ENCODE results near the gene FAM174B.

The FAM174B gene

DNA sequence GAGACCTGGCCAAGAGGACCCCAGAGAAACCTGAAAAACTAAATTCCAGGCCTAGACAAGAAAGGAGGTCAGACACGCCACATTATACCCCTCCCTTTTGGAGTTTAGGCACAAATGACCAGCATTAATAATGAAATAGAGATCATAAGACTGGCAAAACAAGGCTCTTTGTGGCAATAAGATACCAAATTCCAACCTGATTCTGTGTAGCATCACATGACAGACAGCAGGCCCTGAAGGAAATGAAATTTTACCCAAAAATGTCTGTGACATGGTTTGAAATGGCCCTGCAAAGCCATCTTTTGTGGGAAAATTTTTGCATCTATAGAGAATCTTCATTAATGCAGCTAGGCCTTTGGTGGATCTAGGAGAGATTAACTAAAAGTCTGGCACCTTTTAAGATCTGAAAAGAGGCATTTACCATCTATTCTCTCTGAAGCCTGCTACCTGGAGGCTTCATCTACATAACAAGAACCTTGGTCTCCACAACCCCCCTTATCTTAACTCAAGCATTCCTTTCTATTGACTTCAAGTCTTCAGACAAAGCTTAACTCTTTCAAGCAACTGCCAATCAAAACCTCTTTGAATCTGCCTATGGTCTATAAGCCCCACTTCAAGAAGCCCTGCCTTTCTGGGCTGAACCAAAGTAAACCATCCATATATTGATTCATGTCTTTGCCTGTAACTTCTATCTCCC, 8.0 kb downstream of the FAM174B start:
- Histone ChIP-seq H3K9ac (ENCODE audit: low read length) (no peak overlapping the region), H3F3A (ENCODE audit: insufficient read depth) (no peaks in the 10 kb centered on the region), H3K9me3 (ENCODE audit: insufficient read depth, low read length) (peaks cover 7% of the 10 kb centered on the region; the same call in 1 of the 2 replicates), H3K9me2 (replicated peaks; ENCODE audit: insufficient read depth, low read length) (no peaks in the 10 kb centered on the region), H3K79me2 (ENCODE audit: insufficient read depth, low read length) (no peaks in the 10 kb centered on the region), H3K27me3 (ENCODE audit: low read length) (no peaks in the 10 kb centered on the region), H3K27ac (ENCODE audit: low read depth, low read length) (no peak overlapping the region), H3K4me2 (ENCODE audit: low read depth, low read length, poor library complexity, severe bottlenecking) (no peak overlapping the region), H3K4me3 (ENCODE audit: insufficient read depth, low read length, poor library complexity, severe bottlenecking) (no peak overlapping the region), H2AFZ (ENCODE audit: low read depth, low read length, severe bottlenecking) (no peak overlapping the region), H3K36me3 (ENCODE audit: low read length) (no peaks in the 10 kb centered on the region), H4K20me1 (ENCODE audit: low read depth, low read length) (no peaks in the 10 kb centered on the region)
- TF ChIP-seq, protein P1, sequence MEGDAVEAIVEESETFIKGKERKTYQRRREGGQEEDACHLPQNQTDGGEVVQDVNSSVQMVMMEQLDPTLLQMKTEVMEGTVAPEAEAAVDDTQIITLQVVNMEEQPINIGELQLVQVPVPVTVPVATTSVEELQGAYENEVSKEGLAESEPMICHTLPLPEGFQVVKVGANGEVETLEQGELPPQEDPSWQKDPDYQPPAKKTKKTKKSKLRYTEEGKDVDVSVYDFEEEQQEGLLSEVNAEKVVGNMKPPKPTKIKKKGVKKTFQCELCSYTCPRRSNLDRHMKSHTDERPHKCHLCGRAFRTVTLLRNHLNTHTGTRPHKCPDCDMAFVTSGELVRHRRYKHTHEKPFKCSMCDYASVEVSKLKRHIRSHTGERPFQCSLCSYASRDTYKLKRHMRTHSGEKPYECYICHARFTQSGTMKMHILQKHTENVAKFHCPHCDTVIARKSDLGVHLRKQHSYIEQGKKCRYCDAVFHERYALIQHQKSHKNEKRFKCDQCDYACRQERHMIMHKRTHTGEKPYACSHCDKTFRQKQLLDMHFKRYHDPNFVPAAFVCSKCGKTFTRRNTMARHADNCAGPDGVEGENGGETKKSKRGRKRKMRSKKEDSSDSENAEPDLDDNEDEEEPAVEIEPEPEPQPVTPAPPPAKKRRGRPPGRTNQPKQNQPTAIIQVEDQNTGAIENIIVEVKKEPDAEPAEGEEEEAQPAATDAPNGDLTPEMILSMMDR (IDR thresholded peaks at IDR 0.05; ENCODE audit: insufficient read depth, low read length, poor library complexity, severe bottlenecking), result no peak
- TF ChIP-seq EZH2phosphoT487 (conservative IDR thresholded peaks at IDR 0.05; ENCODE audit: low read length), result no peak

DNA sequence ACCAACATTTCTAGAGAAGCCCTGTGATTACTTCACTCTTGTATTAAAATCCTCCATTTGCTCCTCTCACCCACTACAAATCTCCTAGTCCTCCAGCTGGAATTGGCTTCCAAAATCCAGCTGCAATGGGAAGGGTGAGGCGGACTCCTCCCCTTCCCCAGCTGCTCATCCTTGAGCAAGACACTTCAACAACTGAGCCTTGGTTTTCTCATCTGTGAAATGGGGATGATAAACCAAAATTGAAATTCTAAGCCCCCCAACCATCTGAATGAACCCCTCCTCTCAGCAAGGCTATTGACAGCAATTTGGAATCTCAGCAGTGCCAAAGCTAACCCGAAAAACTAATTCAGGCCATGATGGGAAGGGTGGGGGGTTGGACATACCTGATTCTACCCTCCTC, 9.4 kb downstream of the FAM174B start:
- Histone ChIP-seq H2AFZ (ENCODE audit: low read depth, low read length, severe bottlenecking) (no peak overlapping the region), H3K27ac (ENCODE audit: low read depth, low read length) (no peak overlapping the region), H4K20me1 (ENCODE audit: low read depth, low read length) (no peaks in the 10 kb centered on the region), H3K9me3 (ENCODE audit: insufficient read depth, low read length) (peaks cover 3% of the 10 kb centered on the region; the same call in 1 of the 2 replicates), H3K4me2 (ENCODE audit: low read depth, low read length, poor library complexity, severe bottlenecking) (no peak overlapping the region), H3K4me3 (ENCODE audit: insufficient read depth, low read length, poor library complexity, severe bottlenecking) (no peak overlapping the region), H3K27me3 (ENCODE audit: low read length) (no peaks in the 10 kb centered on the region), H3K36me3 (ENCODE audit: low read length) (no peaks in the 10 kb centered on the region), H3F3A (ENCODE audit: insufficient read depth) (no peaks in the 10 kb centered on the region), H3K79me2 (ENCODE audit: insufficient read depth, low read length) (no peaks in the 10 kb centered on the region), H3K9ac (ENCODE audit: low read length) (no peak overlapping the region), H3K9me2 (replicated peaks; ENCODE audit: insufficient read depth, low read length) (no peaks in the 10 kb centered on the region)
- TF ChIP-seq, protein P1 (IDR thresholded peaks at IDR 0.05; ENCODE audit: insufficient read depth, low read length, poor library complexity, severe bottlenecking), result no peak
- no peak for TF ChIP-seq EZH2phosphoT487 (conservative IDR thresholded peaks at IDR 0.05; ENCODE audit: low read length)

DNA sequence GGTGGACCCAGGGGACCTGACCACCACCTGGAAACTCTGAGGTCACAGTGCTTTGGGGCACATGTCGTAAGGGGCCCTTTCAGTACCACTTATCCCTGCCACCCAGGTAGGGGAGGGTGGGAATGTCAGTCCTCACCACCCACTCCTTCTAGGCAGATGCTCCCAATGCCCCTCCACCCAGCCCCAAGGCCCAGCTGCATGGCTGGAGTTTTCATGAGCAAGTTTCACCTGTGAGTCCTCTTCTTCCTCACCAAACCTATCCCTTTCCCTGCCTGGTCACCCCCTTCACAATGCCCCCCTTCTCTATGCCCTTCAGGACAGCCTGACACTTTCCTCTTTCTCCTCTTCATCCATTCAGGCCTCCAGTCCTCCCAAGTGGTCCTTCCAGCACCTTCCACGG, 9.8 kb downstream of the FAM174B start:
- Histone ChIP-seq H2AFZ (ENCODE audit: low read depth, low read length, severe bottlenecking) (no peak overlapping the region), H3K27me3 (ENCODE audit: low read length) (no peaks in the 10 kb centered on the region), H3K4me2 (ENCODE audit: low read depth, low read length, poor library complexity, severe bottlenecking) (no peak overlapping the region), H3K9me2 (replicated peaks; ENCODE audit: insufficient read depth, low read length) (no peaks in the 10 kb centered on the region), H3K9me3 (ENCODE audit: insufficient read depth, low read length) (no peaks in the 10 kb centered on the region; the same call in 1 of the 2 replicates), H3K9ac (ENCODE audit: low read length) (no peak overlapping the region), H3K4me3 (ENCODE audit: insufficient read depth, low read length, poor library complexity, severe bottlenecking) (no peak overlapping the region), H4K20me1 (ENCODE audit: low read depth, low read length) (no peaks in the 10 kb centered on the region), H3K79me2 (ENCODE audit: insufficient read depth, low read length) (no peaks in the 10 kb centered on the region), H3F3A (ENCODE audit: insufficient read depth) (no peaks in the 10 kb centered on the region), H3K36me3 (ENCODE audit: low read length) (no peaks in the 10 kb centered on the region), H3K27ac (ENCODE audit: low read depth, low read length) (no peak overlapping the region)
- no peak for TF ChIP-seq EZH2phosphoT487 (conservative IDR thresholded peaks at IDR 0.05; ENCODE audit: low read length)
- TF ChIP-seq, protein P1 (IDR thresholded peaks at IDR 0.05; ENCODE audit: insufficient read depth, low read length, poor library complexity, severe bottlenecking), result no peak

Data from SU-DHL-6 (cell line).